GM23338 (cell line): ENCODE measurements around the gene SBNO1. TPM values are rescaled to one million over a fixed set of nuclear protein-coding genes. Genes with fewer than 3 reads are reported as not detected.
A peak's percentile ranks its signal among the peaks of the same experiment; 100 is the strongest.

Experiments used
- ATAC-seq: fragments of 200-7000 bp; cut with Tn5 transposase; 3 replicates; pipeline ENCODE4 v1.9.1; 2020
- DNase-seq: peaks from one replicate; pipeline ENCODE4 v3.0.0-alpha.2; 2015; ENCODE audit warnings: low spot score
- H2AFZ ChIP-seq: fragments of 200-600 bp; sonication (generic); 2 replicates; pipeline ENCODE4 v1.8.0; 2016; ENCODE audit warnings: antibody characterized with exemption, mild to moderate bottlenecking, moderate library complexity
- H3F3A ChIP-seq: fragments of 200-600 bp; sonication (generic); replicated peaks from 2 replicates; pipeline ENCODE4 v1.8.0; 2017; ENCODE audit warnings: antibody characterized with exemption, mixed run types, low read depth
- H3K27ac ChIP-seq: fragments of 200-600 bp; sonication (generic); 2 replicates; pipeline ENCODE4 v1.6.1; 2016; ENCODE audit warnings: low read depth
- H3K27me3 ChIP-seq: fragments of 200-600 bp; sonication (generic); 2 replicates; pipeline ENCODE4 v1.8.0; 2016; ENCODE audit warnings: mild to moderate bottlenecking, mixed run types, moderate library complexity; ENCODE audit not compliant: insufficient read depth
- H3K36me3 ChIP-seq: fragments of 200-600 bp; sonication (generic); 2 replicates; pipeline ENCODE4 v1.8.0; 2016; ENCODE audit warnings: mild to moderate bottlenecking; ENCODE audit not compliant: insufficient read depth
- H3K4me1 ChIP-seq: fragments of 200-600 bp; sonication (generic); 2 replicates; pipeline ENCODE4 v1.8.0; 2016; ENCODE audit warnings: mild to moderate bottlenecking, moderate library complexity; ENCODE audit not compliant: insufficient read depth
- H3K4me2 ChIP-seq: fragments of 200-600 bp; sonication (generic); 2 replicates; pipeline ENCODE4 v1.7.1; 2017; ENCODE audit warnings: mixed run types
- H3K4me3 ChIP-seq: fragments of 200-600 bp; sonication (generic); 2 replicates; pipeline ENCODE4 v1.6.1; 2016; ENCODE audit warnings: mixed run types
- H3K79me2 ChIP-seq: fragments of 200-600 bp; sonication (generic); replicated peaks from 2 replicates; pipeline ENCODE4 v1.8.0; 2017; ENCODE audit warnings: mild to moderate bottlenecking; ENCODE audit not compliant: insufficient read depth
- H3K9me2 ChIP-seq: fragments of 200-600 bp; sonication (generic); 2 replicates; pipeline ENCODE4 v1.8.0; 2017; ENCODE audit not compliant: insufficient read depth
- H4K20me1 ChIP-seq: fragments of 200-600 bp; sonication (generic); replicated peaks from 2 replicates; pipeline ENCODE4 v1.8.0; 2017; ENCODE audit warnings: mild to moderate bottlenecking; ENCODE audit not compliant: insufficient read depth
- H3K27ac Mint-ChIP-seq: 2 replicates; pipeline ENCODE4 v1.8.0; 2020; ENCODE audit warnings: inconsistent platforms, mild to moderate bottlenecking, moderate library complexity, mixed read lengths
- H3K27me3 Mint-ChIP-seq: 3 replicates; pipeline ENCODE4 v1.8.0; 2022; ENCODE audit warnings: low read depth, mild to moderate bottlenecking, moderate library complexity, mixed read lengths, inconsistent platforms; ENCODE audit not compliant: insufficient read depth, poor library complexity
- H3K36me3 Mint-ChIP-seq: 3 replicates; pipeline ENCODE4 v1.8.0; 2021; ENCODE audit warnings: low read depth, mild to moderate bottlenecking, inconsistent platforms, moderate library complexity, mixed read lengths
- H3K4me1 Mint-ChIP-seq: 3 replicates; pipeline ENCODE4 v1.8.0; 2020; ENCODE audit warnings: mild to moderate bottlenecking, inconsistent platforms, mixed read lengths
- H3K4me3 Mint-ChIP-seq: 3 replicates; pipeline ENCODE4 v1.8.0; 2021; ENCODE audit warnings: moderate library complexity, mild to moderate bottlenecking, inconsistent platforms, mixed read lengths
- H3K9me3 Mint-ChIP-seq: 3 replicates; pipeline ENCODE4 v1.8.0; 2020; ENCODE audit warnings: moderate library complexity, mild to moderate bottlenecking, inconsistent platforms, mixed read lengths
- CREB1 ChIP-seq: fragments of 250-450 bp; sonication (Bioruptor Pico); IDR thresholded peaks from 2 replicates; pipeline ENCODE4 v1.5.0; 2020; ENCODE audit warnings: low read depth, mild to moderate bottlenecking, moderate library complexity
- CTCF ChIP-seq, 2 experiments: fragments of 200-600 bp in 1 of 2; sonication (generic) in 1 of 2; conservative IDR thresholded peaks; 2 replicates each; pipeline versions ENCODE4 v1.5.1 to v1.6.1; 2016 to 2017; ENCODE audit warnings: antibody characterized with exemption in 2 of 2, low read depth in 2 of 2, mild to moderate bottlenecking in 2 of 2, moderate library complexity in 1 of 2
- ETS1 ChIP-seq: IDR thresholded peaks from 2 replicates; pipeline ENCODE4 v1.6.1; 2016; ENCODE audit warnings: antibody characterized with exemption
- EZH2phosphoT487 ChIP-seq: fragments of 200-600 bp; sonication (generic); IDR thresholded peaks from one replicate; pipeline ENCODE4 v1.8.1; 2018; ENCODE audit warnings: antibody characterized with exemption; ENCODE audit not compliant: unreplicated experiment
- JUNB ChIP-seq: IDR thresholded peaks from one replicate; pipeline ENCODE4 v1.6.1; 2016; ENCODE audit warnings: antibody characterized with exemption; ENCODE audit not compliant: unreplicated experiment
- NANOG ChIP-seq: IDR thresholded peaks from 2 replicates; pipeline ENCODE4 v1.6.1; 2016; ENCODE audit warnings: antibody characterized with exemption, borderline replicate concordance
- POLR2AphosphoS5 ChIP-seq: IDR thresholded peaks from 2 replicates; pipeline ENCODE4 v1.6.1; 2016; ENCODE audit warnings: antibody characterized with exemption, low read depth
- REST ChIP-seq: IDR thresholded peaks from one replicate; pipeline ENCODE4 v1.6.1; 2018; ENCODE audit warnings: antibody characterized with exemption; ENCODE audit not compliant: unreplicated experiment
- STAT1 ChIP-seq: IDR thresholded peaks from one replicate; pipeline ENCODE4 v1.6.1; 2016; ENCODE audit warnings: antibody characterized with exemption; ENCODE audit not compliant: unreplicated experiment
- ZNF114 ChIP-seq: fragments of 250-450 bp; sonication (Bioruptor Pico); IDR thresholded peaks from 2 replicates; pipeline ENCODE4 v1.5.0; 2020; ENCODE audit warnings: mild to moderate bottlenecking, moderate library complexity
- ZNF331 ChIP-seq: fragments of 250-450 bp; sonication (Bioruptor Pico); IDR thresholded peaks from 2 replicates; pipeline ENCODE4 v1.5.0; 2020; ENCODE audit warnings: low read depth, mild to moderate bottlenecking, moderate library complexity
- polyA plus RNA-seq: library from polyadenylated mRNA; unstranded; fragments of >200 nt; fragmentation: Nextera tagmentation; extraction: Ambion mirVana; gene quantifications from 2 replicates; pipeline ENCODE4 v1.2.1, GENCODE V29; 2016
- total RNA-seq: library from RNA; depleted of rRNA; stranded (reverse); fragments of >200 nt; shearing (Covaris generic); gene quantifications from 2 replicates; pipeline ENCODE4 v1.2.3, GENCODE V29; 2014

Gene SBNO1
- total and polyA plus RNA-seq, 2 experiments from 2014 or later: 34.9 to 49.5 TPM

- peaks cover 6% of the 10 kb centered on the region; the same call in 1 of the 2 replicates for H4K20me1 ChIP-seq
- no peak overlapping the region for H3K4me2 ChIP-seq
- no peaks in the 10 kb centered on the region for H3K4me1 ChIP-seq
- H3K27ac Mint-ChIP-seq: no peak overlapping the region
- peaks cover 91% of the 10 kb centered on the region for H3K36me3 Mint-ChIP-seq
- no peak overlapping the region for H3K4me3 Mint-ChIP-seq
- peaks cover 85% of the 10 kb centered on the region for H3K36me3 ChIP-seq
- no peak overlapping the region for H3K4me3 ChIP-seq
- H3K27me3 Mint-ChIP-seq: peaks cover 5% of the 10 kb centered on the region
- 0 out of 2 replicates have a peak overlapping the region, but pooled peaks have one; percentile 1 for H3K27ac ChIP-seq
- no peaks in the 10 kb centered on the region for H3K4me1 Mint-ChIP-seq
- H3K9me3 Mint-ChIP-seq: no peaks in the 10 kb centered on the region
- H3K27me3 ChIP-seq: no peaks in the 10 kb centered on the region
- ATAC-seq: no peak
- DNase-seq: no peak
- no peak overlapping the region for H2AFZ ChIP-seq
- no peak for TF ChIP-seq ETS1
- no peak for TF ChIP-seq CREB1
- no peak for TF ChIP-seq ZNF114 (CRISPR knock-in tag)
- no peak for TF ChIP-seq STAT1
- TF ChIP-seq POLR2AphosphoS5: no peak
- no peak for TF ChIP-seq JUNB
- TF ChIP-seq NANOG: no peak
- 0 out of 2 replicates have a peak, but pooled peaks cover 16% of the 10 kb centered on the region for H3F3A ChIP-seq
- H3K79me2 ChIP-seq: peaks cover 3% of the 10 kb centered on the region
- no peaks in the 10 kb centered on the region for H3K9me2 ChIP-seq
These were observed 59.5 kb downstream of the SBNO1 start for GRCh38 chr12:123305136-123305535.

- Histone ChIP-seq H4K20me1 (peaks cover 6% of the 10 kb centered on the region; the same call in 1 of the 2 replicates), H3K27ac (no peak overlapping the region), H3K79me2 (no peaks in the 10 kb centered on the region), H3K4me3 (no peak overlapping the region), H3K4me2 (no peak overlapping the region), H3K27me3 (no peaks in the 10 kb centered on the region), H2AFZ (no peak overlapping the region), H3K36me3 (peaks cover 50% of the 10 kb centered on the region), H3F3A (0 out of 2 replicates have a peak, but pooled peaks cover 17% of the 10 kb centered on the region), H3K4me1 (no peaks in the 10 kb centered on the region), H3K9me2 (no peaks in the 10 kb centered on the region)
- peaks cover 46% of the 10 kb centered on the region for H3K36me3 Mint-ChIP-seq
- no peak overlapping the region for H3K27ac Mint-ChIP-seq
- no peaks in the 10 kb centered on the region for H3K27me3 Mint-ChIP-seq
- H3K9me3 Mint-ChIP-seq: no peaks in the 10 kb centered on the region
- TF ChIP-seq NANOG: no peak
- no peak for TF ChIP-seq EZH2phosphoT487
- H3K4me1 Mint-ChIP-seq: no peaks in the 10 kb centered on the region
- ATAC-seq (no peak), DNase-seq (no peak)
- H3K4me3 Mint-ChIP-seq: no peak overlapping the region
These were observed 71.4 kb downstream of the SBNO1 start for GRCh38 chr12:123293178-123293760.

- no peak for ATAC-seq
- DNase-seq: no peak
- Mint-ChIP-seq H3K27ac (no peak overlapping the region), H3K4me3 (no peak overlapping the region), H3K36me3 (peaks cover 26% of the 10 kb centered on the region), H3K9me3 (no peaks in the 10 kb centered on the region), H3K4me1 (peaks cover 7% of the 10 kb centered on the region), H3K27me3 (no peaks in the 10 kb centered on the region)
- H2AFZ ChIP-seq: no peak overlapping the region
- no peak overlapping the region for H3K27ac ChIP-seq
- H3K36me3 ChIP-seq: peaks cover 25% of the 10 kb centered on the region
- H4K20me1 ChIP-seq: peaks cover 6% of the 10 kb centered on the region; the same call in 1 of the 2 replicates
- H3F3A ChIP-seq: 0 out of 2 replicates have a peak, but pooled peaks cover 15% of the 10 kb centered on the region
- no peaks in the 10 kb centered on the region for H3K9me2 ChIP-seq
- no peak overlapping the region for H3K4me3 ChIP-seq
- H3K4me2 ChIP-seq: no peak overlapping the region
- H3K4me1 ChIP-seq: peaks cover 11% of the 10 kb centered on the region
- no peaks in the 10 kb centered on the region for H3K79me2 ChIP-seq
- no peaks in the 10 kb centered on the region for H3K27me3 ChIP-seq
- TF ChIP-seq POLR2AphosphoS5 (no peak), ZNF114 (CRISPR knock-in tag) (no peak), STAT1 (no peak), REST (no peak), ETS1 (no peak), CTCF (conservative IDR thresholded peaks at IDR 0.05; ENCODE audit: low read depth in 2 of 2) (no peak), NANOG (no peak), JUNB (no peak), ZNF331 (CRISPR knock-in tag) (no peak), CREB1 (no peak)
These were observed 74.7 kb downstream of the SBNO1 start for GRCh38 chr12:123289911-123290310.
